Epidermal melanocyte (primary cell): ENCODE data around the gene CIITA.
A peak's percentile ranks its signal among the peaks of the same experiment; 100 is the strongest.

Experiments
- DNase-seq: peaks from one replicate; pipeline ENCODE4 v3.0.0; 2011; ENCODE audit warnings: low spot score; ENCODE audit not compliant: insufficient read length

CIITA gene

GRCh38 chr16:10849736-10850477 is 27.1 kb upstream of the CIITA start:
- DNase-seq: no peak

DNA sequence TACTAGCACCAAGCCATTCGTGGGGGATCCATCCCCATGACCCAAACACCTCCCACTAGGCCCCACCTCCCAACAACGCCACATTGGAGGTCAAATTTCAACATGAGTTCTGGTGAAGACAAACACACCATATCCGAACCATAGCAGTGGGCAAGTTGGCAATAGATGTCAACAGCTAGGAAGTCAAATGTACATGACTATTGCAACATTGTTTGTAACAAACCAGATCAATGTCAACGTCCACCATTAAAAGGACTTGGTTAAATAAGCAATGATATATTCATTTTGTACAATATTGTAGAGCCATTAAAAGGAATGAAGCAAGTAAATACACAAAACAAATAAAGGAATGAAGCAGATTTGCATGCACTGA is 26.5 kb upstream of the CIITA start:
- DNase-seq: no peak

DNA sequence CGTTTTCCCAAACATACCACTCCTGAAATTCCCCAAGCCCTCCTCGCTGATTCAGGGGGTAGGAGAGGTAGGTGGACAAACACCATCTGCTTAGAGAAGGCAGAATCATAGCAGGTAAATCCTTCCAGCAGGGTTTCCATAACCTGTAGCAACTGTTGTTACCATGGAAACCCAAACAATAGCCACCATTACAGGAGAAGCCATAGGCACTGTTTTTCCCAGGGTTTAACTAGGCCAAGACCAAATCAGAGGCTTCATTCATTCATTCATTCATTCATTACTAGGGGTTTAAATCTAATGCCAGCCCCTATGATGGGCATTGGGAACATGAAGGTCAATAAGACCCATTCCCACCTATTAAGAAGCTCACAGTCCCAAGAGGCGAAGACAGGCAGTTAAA is 25.5 kb upstream of the CIITA start:
- no peak for DNase-seq

DNA sequence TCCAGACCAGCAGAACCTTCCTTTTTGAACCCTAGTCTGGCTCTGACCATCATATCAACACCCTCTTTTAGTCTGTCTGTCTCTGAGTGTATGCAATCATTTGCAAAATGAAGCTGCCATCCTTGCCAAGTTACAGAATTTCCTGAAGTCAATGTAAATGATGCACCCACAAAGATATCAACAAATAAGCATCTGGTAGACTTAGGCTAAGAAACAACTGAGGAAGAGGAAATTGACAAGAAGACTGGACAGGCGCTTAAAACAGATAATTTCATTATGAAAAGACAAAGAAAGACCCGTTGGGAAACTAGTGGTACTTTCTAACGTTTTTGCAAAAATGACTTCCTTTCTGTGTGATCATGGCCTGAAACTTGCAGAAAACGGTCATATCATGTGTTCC is 24.7 kb upstream of the CIITA start:
- DNase-seq: no peak

DNA sequence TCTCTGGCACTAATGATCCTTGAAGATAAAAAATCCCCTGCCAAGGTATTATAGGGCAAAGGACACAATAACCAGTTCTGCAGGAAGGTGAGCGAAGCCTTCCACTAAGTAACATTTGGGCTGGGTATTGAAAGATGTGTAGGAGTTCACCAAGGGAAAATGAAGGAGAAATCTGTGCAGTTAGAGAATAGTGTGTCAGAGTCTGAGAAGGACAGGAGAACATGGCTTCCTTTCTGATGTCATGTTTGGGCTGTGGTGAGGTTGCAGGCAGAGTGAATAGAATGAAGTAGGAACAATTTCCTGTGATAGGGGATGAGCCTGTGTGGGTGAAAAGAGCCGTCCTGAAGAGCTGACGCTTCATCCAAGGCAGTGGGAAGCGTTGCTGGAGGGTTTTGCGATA is 24.1 kb upstream of the CIITA start:
- no peak for DNase-seq

DNA sequence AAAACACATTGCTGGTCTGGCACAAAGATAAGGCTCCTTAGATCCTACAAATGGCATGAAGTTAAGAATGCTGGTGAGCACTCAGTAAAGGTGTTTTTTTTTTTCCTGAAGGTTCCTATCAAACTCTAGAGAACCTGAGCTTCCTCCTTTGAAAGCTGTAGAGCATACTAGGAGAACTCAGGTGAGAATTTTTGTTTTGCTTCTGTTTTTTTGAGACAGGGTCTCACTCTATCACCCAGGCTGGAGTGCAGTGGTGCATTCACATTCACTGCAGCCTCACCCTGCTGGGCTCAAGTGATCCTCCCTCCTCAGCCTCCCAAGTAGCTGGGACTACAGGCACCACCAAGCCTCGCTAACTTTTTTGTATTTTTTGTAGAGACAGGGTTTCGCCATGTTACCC is 21.0 kb upstream of the CIITA start:
- DNase-seq: no peak

- DNase-seq: no peak
Measured at GRCh38 chr16:10858203-10858602, 18.8 kb upstream of the CIITA start.

- DNase-seq: no peak
Measured at GRCh38 chr16:10859020-10859419, 18.0 kb upstream of the CIITA start.

DNA sequence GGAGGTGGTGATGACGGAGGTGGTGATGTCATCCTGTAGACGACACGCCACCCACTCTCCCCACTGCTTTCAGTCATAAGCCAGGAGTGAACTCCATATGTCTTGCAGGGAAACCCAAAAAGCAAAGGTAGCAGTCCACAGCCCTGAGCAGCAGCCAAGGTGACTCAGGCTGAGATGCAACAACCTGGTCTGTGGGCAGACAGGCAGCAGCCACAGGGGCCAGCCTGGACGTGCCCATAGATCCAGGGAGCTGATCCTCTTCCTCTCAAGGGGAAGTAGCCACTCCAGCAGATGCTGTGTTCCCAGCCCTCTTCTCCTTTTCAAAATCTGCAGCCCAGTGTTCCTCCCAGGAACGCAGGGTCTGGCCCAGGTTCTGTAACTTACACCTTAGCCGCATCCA is 17.3 kb upstream of the CIITA start:
- DNase-seq: no peak

GRCh38 chr16:10862438-10862837 is 14.6 kb upstream of the CIITA start:
- DNase-seq: no peak

DNA sequence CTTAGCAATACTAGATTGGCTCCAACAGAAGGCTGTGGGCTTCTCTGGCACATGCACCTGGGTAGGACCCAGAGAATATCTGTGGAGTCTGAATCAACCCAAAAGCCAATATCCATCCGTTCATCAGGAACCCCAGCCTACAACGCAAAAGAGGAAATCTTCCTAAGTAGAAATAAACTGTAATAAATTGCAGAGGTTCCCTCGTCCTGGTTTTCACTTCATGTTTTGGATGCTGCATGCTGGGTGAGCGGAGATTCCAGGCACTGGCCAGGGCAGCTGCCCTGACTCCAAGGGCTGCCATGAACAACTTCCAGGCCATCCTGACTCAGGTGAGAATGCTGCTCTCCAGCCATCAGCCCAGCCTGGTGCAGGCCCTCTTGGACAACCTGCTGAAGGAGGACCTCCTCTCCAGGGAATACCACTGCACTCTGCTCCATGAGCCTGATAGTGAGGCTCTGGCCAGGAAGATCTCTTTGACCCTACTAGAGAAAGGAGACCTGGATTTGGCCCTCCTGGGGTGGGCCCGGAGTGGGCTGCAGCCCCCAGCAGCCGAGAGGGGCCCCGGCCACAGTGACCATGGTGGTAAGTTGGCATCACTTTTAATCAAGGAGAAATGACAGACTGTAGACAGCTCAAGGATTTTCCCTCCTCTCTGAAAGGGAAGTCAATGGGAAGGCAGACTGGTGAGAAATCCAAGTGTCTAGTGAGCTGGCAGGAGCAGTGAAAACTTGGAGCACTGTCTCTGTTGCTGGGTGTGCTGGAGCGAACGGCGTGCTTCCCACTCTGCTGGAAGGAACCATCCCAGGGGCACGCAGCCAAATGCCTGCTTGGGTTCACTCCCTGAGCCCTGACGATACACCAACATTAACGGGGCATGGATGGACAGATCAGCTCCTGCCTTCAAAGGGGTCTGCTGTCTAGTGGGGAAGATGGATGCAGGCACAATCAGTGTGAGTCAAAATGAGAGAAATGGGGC is 10.7 kb upstream of the CIITA start:
- DNase-seq: no peak

- no peak for DNase-seq
Measured at GRCh38 chr16:10867199-10867598, 9.8 kb upstream of the CIITA start.

- no peak for DNase-seq
Measured at GRCh38 chr16:10868104-10868595, 8.9 kb upstream of the CIITA start.

- no peak for DNase-seq
Measured at GRCh38 chr16:10868596-10869469, 8.2 kb upstream of the CIITA start.

- no peak for DNase-seq
Measured at GRCh38 chr16:10870137-10870776, 6.7 kb upstream of the CIITA start.

GRCh38 chr16:10870808-10871156 is 6.2 kb upstream of the CIITA start:
- DNase-seq: no peak

DNA sequence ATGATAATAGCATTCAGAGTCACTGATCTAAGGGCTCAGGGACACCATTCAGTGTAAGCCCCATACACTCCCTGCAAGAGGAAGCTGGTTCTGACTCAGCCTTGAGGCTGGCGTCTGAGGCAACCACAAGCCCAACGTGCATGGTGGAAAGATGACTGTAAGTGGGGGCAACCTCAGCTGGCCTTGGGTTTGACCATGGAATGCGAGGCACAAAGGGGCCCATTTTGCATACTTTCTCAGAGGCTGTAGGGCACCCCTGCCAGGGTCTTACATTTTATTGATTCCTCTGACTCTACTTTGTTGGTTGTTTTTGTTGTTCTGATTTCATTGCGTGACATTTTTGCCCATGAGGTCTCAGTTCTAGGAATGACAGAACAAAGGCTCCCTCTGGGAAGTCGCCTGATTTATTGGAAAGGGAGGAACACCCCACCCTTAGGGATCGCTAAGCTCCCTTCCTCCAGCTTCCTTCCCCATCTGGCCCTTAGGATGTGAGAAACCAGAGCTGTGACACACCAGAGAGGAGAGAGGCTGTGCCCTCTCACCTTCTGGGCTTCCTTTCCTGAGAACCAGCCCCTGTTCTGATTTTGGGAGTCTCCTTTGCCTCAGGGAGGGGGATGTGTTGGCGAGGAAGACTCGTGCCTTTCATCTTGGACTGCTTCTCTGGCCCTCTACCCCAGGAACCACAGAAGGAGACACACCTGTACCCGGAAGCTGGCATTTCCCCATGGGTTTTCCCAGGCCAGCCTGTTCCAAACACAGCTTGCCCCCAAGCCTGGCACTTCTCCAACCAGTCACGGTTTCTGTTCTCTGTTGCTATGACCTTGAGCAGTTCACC is 5.6 kb upstream of the CIITA start:
- DNase-seq: peak; percentile 57

GRCh38 chr16:10876315-10876714 is 687 bp upstream of the CIITA start:
- DNase-seq: no peak

DNA sequence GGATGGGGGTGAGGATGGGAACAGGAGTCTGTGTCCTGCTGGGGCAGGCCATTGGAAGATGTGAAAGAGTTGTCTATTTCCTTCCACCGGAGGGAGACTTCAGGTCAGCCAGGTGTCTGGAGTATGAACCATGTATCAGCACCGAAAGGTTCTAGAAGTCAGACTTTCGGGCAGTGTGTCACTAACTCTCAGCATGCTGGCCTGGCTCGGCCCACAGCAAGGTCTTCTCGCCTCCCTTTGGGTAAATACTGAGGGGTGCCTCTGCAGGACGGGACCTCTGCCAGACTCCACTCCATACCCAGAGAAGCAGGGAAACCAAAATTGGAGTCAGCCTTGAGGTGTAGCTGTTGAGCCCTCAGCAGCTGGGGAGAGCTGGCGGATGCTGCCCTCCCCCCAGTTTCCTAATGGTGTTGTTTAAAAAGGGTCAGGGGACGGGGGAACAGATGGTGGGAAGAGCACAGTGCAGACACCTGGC is 507 bp downstream of the CIITA start:
- no peak for DNase-seq

DNA sequence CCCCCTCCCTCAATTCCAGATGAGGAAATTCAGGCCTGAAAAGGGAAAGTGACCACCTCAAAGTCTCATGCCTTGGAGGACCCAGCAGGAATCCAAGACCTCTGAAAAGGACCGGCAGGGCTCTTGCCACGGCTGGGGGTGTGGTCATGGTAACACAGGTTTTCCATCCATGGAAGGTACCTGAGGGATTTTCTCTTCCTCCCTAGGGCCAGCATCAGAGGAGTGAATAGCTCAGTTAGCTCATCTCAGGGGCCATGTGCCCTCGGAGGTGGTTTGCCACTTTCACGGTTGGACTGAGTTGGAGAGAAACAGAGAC is 1.3 kb downstream of the CIITA start:
- DNase-seq: no peak
